NCI-H128 (cell line): ENCODE results near the gene PNRC1.
"Not testable (repeated sequence)": the region's sequence is repeated elsewhere in the genome, so short reads cannot be mapped to it uniquely, and the experiment has no call there.

Experiments
- DNase-seq: peaks from one replicate; lab custom pipeline; 2025; ENCODE audit not compliant: unreplicated experiment; lab: John Stamatoyannopoulos, UW

PNRC1 gene

DNA sequence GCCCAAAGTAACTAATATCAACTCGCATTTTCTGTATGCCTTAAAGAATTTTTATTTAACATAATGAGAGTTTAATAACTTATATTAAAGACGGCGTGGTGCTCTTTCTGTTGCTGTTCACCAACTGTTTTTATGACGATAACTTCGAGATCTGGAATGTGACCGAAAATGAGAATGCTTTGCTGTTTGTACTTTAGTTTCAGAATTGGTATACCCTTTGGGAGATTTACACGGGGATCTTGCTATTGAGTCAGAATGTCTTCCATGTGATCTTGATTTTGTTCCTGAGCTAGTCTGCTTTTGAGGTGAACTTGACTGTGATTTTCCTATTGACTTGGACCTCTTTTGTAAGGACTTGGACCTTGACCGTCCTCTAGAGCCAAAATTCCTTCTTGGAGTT is 17.9 kb downstream of the PNRC1 start:
- no peak for DNase-seq

DNA sequence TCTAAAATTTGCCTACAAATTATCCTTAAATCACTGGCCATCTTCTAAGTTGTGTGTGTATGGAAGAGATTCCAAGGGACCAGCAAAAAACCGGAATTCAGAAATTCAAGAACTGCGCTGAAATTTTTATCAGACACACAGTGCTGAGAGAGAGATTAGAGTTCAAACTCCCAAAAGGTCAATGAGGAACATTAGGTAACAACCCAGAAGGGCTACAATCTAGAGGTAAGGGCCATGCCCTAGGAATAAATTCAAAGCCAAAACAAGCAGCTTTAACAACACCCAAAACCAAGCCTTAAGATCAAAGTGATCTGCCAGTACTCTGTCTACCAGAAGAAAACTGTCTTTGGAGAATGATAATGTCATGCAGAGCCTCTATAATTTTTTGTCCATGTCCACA is 19.6 kb downstream of the PNRC1 start:
- no peak for DNase-seq

DNA sequence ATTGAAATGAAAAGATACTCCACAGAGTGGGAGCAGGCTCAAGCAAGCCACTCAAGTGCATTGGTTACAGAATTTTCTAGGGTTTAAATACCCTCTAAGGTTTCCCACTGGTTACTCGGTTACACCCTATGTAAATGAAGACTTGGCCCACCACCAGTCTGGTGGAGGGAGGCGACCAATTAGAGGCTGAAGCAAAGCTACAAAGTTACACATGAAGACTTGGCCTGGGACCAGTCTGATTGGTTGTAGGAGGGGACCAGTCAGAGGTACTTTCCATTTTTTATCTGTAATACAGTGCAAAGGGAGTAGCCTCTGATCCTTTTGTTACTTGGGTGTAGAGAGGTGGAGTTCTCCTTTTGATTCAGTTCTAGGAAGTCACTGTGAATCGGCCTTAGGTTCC is 29.7 kb downstream of the PNRC1 start:
- DNase-seq: no peak

DNA sequence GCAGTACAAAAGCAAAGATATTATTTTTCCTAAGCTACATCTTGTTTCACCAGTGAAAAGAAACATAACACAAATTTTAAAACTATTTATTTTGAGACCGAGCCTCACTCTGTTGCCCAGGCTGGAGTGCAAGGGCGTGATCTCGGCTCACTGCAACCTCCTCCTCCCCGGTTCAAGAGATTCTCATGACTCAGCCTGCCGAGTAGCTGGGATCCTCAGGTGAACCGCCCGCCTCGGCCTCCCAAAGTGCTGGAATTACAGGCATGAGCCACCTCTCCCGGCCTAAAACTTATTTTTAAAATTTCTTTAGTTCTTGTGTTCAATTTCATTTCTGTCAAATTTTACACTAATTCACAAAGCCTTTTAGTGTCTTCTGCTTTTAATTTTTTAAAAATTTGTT is 31.4 kb downstream of the PNRC1 start:
- no peak for DNase-seq

DNA sequence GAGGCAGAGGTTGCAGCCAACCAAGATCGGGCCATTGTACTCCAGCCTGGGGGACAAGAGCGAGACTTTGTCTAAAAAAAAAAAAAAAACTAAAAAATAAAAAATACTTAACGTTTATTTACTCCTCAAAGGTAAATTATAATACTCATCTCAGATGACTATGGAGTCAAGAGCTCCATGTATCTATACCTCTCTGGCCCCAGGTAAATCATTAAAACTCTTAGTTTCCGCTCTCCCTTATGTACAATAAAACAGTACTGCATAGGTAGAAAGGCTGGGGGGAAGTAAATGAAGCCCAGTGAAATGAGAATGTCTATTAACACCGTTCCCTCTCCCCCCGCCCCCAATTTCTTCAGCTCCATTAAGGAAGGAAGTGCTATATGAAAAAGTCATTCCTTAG is 36.2 kb downstream of the PNRC1 start:
- DNase-seq: no peak

DNA sequence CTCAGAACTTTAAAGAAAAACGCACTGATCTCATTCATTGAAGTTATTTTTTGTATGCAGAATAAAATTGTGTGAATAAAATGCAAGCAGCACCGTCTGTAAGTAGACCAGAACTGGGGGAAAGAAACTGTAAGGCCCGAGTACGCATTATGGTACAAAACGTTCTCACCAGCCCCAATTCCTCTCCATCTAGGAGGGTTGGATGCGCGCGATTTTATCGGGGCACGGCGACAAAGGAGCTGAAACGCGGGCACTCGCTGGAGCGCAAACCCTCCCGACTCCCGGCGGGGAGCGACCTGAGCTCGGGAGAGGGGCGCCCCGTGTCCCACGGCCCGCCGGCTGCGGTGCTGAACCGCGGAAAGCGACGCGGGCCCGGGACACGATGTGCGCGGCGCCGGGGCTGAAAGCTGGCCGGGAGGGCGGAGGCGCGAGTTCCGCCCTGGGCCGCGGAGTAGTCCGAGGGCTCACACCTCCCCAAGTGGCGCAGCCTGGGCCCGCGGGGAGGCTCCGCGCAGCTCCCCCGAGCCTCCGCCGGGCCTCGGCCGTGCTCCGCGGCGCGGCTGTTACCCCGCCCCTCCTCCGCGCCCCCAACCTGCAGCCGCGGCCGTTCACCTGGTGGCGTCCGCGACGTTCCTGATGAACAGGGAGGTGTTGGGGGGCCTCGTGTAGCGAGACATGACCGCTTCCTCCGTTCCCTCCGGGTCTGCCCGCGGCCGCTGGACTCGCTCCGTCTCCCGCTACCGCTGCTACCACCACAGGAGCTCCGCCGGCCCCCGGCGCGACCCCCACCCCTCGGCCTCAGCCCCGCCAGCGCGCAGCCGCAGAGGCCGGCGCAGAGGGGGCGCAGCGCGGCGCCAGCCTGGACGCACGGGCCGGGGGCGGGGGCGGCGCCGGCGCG is 36.9 kb downstream of the PNRC1 start, which contains the start of gene SRSF12:
TSS of gene SRSF12 (minus strand) at position 861 of the 898 bp plus-strand sequence. CDS start at position 677, 184 bp downstream.
- DNase-seq: no peak

DNA sequence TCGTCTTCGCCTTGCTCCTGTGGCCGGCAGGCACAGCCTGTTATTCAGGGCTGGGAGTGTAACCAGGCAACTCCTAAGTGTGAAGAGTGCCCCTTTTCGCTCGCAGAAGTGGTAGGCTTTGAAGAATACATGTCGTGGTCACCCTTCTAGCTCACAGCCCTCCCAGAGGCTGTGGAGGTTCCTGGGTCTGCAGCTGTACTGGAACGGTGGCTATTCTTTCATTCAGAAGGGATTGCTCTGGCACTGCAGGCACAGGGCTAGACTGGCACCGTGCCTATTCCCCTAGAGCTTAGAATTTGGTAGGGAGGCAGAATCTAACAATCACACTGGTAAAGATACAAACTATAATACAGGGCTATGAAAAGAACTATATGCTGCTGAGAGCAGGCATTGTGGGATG is 38.4 kb downstream of the PNRC1 start:
- no peak for DNase-seq

DNA sequence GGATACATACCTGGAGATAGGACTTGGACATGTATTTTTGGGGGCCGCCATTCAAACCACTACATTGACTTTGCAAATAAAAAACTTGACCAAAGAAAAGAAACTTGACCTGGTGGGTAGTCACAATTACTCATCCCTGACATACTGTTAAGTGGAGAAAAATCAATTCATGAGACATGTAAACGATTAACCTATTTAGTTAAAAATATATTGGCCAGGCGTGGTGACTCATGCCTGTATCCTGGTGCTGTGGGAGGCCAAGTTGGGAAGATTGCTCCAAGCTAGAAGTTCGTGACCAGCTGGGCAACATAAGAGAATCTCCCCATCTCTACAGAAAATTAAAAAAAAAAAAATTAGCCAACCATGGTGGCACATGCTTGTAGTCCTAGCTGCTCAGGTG is 39.8 kb downstream of the PNRC1 start:
- no peak for DNase-seq

DNA sequence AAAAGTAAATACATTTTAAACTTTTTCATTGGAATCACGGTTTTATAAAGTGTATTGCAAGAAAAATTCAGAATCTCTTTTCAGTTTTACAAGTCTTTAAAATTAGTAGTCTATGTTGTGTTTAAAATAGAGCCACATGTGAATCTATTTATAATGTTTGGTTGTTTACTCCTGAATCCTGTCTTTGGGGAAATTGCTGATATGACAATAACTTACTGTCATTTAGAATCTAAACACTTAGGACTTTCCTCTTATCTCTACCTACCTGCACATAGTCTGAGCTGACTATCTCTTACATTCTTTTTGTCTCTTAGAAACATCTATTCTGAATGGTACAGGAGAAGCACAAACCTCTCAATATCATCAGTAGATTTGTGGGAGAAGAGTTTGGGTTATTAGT is 41.4 kb downstream of the PNRC1 start:
- DNase-seq: no peak

DNA sequence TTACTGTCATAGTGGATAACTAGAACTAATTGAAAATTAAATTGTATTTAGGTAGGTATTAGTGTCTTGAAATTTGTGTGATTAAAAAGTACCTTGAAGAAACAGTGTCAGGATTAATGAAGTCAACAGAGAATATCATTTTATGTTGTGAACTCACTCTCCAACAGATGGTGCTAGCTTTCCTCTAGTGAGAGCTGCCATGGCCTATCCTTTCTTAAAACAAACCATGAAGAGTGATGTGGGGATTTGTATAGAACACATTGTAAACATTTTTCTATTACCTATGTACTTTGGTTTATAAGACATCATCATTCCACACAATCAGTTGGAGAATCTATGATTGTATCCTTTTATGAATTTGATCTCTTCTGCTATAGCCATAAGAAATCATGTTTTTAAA is 42.1 kb downstream of the PNRC1 start:
- DNase-seq: peak; percentile 17

DNA sequence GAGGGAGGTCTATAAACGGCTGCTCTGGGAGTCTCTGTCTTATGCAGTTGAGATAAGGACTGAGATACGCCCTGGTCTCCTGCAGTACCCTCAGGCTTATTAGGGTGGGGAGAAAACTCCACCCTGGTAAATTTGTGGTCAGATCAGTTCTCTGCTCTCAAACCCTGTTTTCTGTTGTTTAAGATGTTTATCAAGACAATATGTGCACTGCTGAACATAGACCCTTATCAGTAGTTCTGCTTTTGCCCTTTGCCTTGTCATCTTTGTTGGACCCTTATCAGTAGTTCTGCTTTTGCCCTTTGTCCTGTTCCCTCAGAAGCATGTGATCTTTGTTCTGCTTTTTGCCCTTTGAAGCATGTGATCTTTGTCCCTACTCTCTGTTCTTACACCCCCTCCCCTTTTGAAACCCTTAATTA is 47.7 kb downstream of the PNRC1 start:
- not testable (repeated sequence) for DNase-seq

DNA sequence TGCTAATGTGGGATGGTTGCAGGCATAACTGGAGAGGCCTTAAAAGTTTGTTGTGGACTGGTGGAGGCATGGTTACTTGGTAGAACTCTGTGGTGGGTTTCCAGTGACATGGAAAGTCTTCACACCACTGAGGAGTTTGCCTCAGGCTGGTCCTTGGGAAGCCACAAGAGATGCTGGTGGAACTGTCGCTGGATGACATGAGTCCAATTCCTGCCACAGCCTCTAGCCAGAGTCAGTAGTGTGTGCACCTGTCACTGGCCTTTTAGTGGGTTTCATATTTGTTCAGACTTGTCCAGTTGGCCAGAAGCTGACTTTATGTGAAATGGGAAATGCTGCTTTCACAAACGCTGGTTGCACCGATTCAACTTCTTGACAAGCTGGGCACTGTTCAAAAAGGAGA is 51.0 kb downstream of the PNRC1 start:
- no peak for DNase-seq

DNA sequence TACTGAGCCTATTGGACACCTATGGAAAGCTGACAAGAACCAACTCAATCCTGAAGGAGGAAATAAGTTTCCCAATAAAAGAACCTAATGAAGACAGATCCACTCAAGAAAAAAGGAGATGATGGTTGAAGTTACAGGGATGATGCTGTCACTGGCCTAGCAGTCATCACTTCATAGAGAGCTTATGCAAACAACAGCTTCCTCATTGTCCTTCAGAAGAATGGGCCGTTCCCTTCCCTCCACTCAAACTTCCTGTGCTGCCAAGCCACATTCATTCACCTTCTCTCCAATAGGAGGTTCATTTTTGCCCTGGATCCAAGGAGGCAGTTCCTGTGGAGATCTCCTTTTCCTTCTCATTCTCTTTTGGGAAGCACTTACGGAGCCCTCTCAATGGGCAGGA is 51.5 kb downstream of the PNRC1 start:
- no peak for DNase-seq

DNA sequence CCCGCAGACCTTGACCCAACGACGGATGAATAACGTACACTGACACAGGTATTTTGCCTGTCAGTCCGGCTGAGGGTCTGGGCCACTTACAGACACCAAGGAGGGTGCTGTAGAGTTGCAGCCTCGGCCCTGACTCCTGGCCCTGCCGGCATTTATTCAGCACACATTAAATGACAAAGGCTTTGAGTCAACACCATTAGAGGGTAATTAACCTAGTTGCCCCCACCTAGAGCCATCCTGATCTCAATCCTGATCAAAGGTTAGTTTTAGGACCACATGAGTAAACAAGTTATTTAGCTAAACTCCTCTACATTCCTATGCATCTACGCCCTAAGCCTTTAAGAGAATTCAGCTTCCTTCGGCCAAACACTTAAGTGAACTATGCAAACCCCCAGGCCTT is 53.4 kb downstream of the PNRC1 start:
- no peak for DNase-seq

DNA sequence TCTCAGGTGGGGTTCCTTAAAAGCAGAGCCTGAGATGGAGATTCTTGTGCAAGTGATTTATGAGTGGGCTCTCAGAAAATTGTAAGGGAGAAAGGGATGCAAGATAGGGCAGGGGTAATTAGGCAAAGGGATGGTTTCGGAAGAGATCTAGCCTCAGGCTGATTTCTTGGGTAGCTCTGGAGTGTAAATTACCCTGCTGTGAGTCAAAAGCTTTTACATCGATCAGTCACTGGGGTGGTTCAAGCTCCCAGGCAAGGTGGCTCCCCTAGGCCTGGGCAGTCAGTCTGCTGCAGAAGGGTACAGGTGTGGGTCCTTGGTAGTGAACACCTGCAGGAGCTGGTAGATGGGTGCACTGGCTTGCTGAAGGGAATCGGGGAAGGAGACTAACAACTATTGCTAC is 54.2 kb downstream of the PNRC1 start:
- no peak for DNase-seq
